ENCODE results near the gene EAPP.
"Not testable (repeated sequence)": the region's sequence is repeated elsewhere in the genome, so short reads cannot be mapped to it uniquely, and the experiment has no call there.

The EAPP gene

DNA sequence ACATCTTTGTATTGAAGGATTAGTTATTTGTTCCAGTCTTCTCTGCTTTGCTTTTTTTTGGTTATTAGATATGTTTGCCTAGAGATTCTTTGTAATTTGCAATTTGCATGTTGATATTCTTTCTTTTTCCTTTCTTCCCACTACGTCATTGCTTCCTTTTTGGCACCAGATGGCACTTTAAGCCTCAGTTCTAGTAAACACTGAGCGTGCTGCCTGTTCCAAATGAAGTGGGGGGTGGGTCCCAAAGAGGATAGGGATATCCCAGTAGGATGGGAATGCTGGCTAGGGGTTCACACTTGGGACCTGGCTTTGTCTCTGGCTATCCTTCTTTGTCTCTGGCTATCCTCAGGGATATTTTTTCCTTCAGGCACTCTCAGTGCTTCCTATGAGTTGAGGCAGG, 17.0 kb downstream of the EAPP start:
- no peak for DNase-seq (ENCODE audit: insufficient read length)
- TF ChIP-seq TAF1 (IDR thresholded peaks at IDR 0.05; ENCODE audit: borderline replicate concordance, low read depth, low read length) = no peak
- no peak for TF ChIP-seq POLR2A (IDR thresholded peaks at IDR 0.05; ENCODE audit: low read depth, low read length)
- no peak for TF ChIP-seq POLR2AphosphoS5 (IDR thresholded peaks at IDR 0.05; ENCODE audit: low read depth, low read length)
- no peak for FAIRE-seq

- not testable (repeated sequence) for DNase-seq (ENCODE audit: insufficient read length); FAIRE-seq
Observed at GRCh38 chr14:34521071-34521470, 18.4 kb downstream of the EAPP start.

DNA sequence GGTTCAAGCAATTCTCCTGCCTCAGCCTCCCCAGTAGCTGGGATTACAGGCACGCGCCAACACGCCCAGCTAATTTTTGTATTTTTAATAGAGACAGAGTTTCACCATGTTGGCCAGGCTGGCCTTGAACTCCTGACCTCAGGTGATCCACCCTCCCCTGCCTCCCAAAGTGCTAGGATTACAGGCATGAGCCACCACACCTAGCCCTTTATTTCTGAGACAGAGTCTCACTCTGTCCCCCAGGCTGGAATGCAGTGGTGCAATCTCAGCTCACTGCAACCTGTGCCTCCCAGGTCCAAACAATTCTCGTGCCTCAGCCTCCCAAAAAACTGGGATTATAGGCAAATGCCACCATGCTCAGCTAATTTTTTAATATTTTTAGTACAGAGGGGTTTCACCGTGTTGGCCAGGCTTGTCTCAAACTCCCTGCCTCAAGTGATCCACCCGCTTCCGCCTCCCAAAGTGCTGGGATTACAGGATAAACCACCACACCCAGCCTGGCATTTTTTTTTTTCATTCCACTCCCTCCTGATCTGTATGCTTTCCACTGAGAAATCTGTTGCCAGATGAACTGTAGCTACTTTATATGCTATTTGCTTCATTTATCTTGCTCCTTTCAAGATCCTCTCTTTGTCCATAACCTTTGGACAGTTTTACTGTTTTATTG, 19.1 kb downstream of the EAPP start:
- DNase-seq (ENCODE audit: insufficient read length); FAIRE-seq: not testable (repeated sequence)

DNA sequence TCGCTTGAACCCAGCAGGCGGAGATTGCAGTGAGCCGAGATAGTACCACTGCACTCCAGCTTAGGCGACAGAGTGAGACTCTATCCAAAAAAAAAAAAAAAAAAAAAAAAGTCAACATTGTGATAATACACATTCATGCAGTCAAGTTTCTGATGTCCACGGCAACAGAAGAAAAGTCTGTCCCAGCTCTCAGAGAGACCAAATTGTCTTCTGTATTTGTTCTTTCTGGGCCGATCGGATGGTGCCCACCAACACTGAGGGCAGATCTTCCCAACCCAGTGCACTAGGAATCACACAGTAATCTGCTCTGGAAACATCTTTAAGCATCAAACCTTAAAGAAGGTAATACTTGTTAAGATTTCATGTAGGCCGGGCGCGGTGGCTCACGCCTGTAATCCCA, 31.6 kb downstream of the EAPP start:
- DNase-seq (ENCODE audit: insufficient read length) (no peak), FAIRE-seq (no peak)
- TF ChIP-seq POLR2A (IDR thresholded peaks at IDR 0.05; ENCODE audit: low read depth, low read length) (no peak), TAF1 (IDR thresholded peaks at IDR 0.05; ENCODE audit: borderline replicate concordance, low read depth, low read length) (no peak), POLR2AphosphoS5 (IDR thresholded peaks at IDR 0.05; ENCODE audit: low read depth, low read length) (no peak)

GRCh38 chr14:34507459-34507858, 32.0 kb downstream of the EAPP start:
- DNase-seq (ENCODE audit: insufficient read length) = no peak
- TF ChIP-seq POLR2AphosphoS5 (IDR thresholded peaks at IDR 0.05; ENCODE audit: low read depth, low read length) (no peak), POLR2A (IDR thresholded peaks at IDR 0.05; ENCODE audit: low read depth, low read length) (no peak), TAF1 (IDR thresholded peaks at IDR 0.05; ENCODE audit: borderline replicate concordance, low read depth, low read length) (no peak)
- no peak for FAIRE-seq

- FAIRE-seq; DNase-seq (ENCODE audit: insufficient read length): not testable (repeated sequence)
Observed at GRCh38 chr14:34505124-34505491, 34.4 kb downstream of the EAPP start.

GRCh38 chr14:34504027-34504426, 35.5 kb downstream of the EAPP start:
- not testable (repeated sequence) for DNase-seq (ENCODE audit: insufficient read length); FAIRE-seq

DNA sequence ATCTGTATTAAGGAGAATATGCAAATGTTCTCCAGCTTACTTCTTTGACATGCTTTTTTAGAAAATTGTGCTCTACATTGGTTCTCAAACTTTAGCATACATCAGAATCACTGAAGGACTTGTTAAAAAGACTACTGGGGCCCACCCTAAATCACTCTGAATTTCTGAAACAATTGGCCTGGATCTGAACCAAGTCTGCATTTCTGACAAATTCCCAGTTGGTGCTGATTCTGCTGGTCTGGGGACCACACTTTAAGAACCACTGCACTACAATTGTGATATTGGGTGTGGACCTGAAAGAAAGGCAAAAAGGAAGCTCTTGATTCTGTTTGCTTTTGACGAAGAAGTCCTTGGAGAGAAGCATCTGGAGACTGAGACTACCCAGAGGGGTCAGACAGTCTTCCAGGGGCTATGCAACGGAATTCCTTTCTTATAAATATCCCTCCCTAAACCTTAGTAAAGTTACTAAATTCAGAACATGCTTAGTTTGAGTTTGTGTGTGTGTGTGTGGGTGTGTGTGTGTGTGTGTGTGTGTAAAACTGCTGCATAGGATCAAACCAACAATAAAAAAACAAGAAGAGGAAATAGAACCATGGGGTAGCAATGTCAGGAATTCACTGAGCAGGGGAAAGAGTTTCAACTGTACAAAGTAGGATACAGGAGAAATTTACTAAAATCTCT, 36.8 kb downstream of the EAPP start:
- FAIRE-seq (no peak), DNase-seq (ENCODE audit: insufficient read length) (no peak)
- TF ChIP-seq POLR2AphosphoS5 (IDR thresholded peaks at IDR 0.05; ENCODE audit: low read depth, low read length) = no peak
- no peak for TF ChIP-seq TAF1 (IDR thresholded peaks at IDR 0.05; ENCODE audit: borderline replicate concordance, low read depth, low read length)
- no peak for TF ChIP-seq POLR2A (IDR thresholded peaks at IDR 0.05; ENCODE audit: low read depth, low read length)

DNA sequence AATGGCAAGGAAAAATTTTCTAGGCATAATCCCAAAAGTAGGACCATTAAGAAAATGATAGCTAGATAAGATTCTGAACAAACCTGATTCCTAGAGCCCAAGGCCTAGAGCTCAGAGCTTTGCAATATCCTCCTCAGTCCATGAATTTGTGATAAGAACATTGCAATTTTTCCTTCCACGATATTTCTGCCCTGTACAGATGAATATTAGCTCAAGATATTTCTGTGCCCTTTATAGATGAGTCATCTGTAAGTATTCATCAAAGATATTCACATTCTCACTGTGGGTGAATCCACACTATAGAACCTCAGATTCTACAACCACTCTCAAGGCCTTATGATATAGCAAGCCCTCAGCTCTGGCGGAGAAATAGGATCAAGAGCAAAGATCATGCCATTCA, 37.5 kb downstream of the EAPP start:
- FAIRE-seq = no peak
- no peak for DNase-seq (ENCODE audit: insufficient read length)

GRCh38 chr14:34501004-34501580, 38.4 kb downstream of the EAPP start:
- DNase-seq (ENCODE audit: insufficient read length) (no peak), FAIRE-seq (no peak)
- TF ChIP-seq TAF1 (IDR thresholded peaks at IDR 0.05; ENCODE audit: borderline replicate concordance, low read depth, low read length) (no peak), POLR2AphosphoS5 (IDR thresholded peaks at IDR 0.05; ENCODE audit: low read depth, low read length) (no peak), POLR2A (IDR thresholded peaks at IDR 0.05; ENCODE audit: low read depth, low read length) (no peak)

More for the DNA sequence above, 37.5 kb downstream of the EAPP start:
- TF ChIP-seq TAF1 (IDR thresholded peaks at IDR 0.05; ENCODE audit: borderline replicate concordance, low read depth, low read length) (no peak), POLR2AphosphoS5 (IDR thresholded peaks at IDR 0.05; ENCODE audit: low read depth, low read length) (no peak)

DNA sequence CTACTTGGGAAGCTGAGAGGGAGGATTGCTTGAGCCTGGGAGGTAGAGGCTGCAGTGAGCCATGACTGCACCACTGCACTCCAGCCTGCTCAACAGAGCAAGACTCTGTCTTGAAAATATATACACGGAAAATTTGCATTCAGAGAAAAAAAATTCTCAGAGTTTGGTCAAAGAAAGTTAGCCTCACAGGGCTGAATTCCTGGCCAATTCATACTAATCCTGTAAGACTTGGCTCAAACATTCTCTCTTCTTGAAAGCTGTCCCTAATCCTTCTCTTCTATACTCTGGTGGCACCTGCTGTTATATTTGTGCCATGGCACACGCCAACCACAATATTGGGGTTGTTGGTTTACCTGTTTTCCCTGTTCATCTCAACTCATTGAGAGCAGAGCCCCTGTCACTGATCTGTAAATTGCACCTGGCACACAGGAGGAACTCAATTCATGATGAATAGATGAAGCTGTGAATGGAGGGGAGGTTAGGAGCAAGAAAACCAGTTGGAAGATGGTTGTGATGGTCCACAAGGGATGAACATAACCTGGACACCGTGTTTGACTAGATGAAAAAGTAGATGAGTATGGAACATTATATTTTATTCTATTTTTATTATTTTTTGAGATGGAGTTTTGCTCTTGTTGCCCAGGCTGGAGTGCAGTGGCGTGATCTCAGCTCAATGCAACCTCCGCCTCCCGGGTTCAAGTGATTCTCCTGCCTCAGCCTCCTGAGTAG, 40.7 kb downstream of the EAPP start:
- FAIRE-seq = no peak
- DNase-seq (ENCODE audit: insufficient read length) = no peak
- TF ChIP-seq POLR2AphosphoS5 (IDR thresholded peaks at IDR 0.05; ENCODE audit: low read depth, low read length) (no peak), POLR2A (IDR thresholded peaks at IDR 0.05; ENCODE audit: low read depth, low read length) (no peak), TAF1 (IDR thresholded peaks at IDR 0.05; ENCODE audit: borderline replicate concordance, low read depth, low read length) (no peak)

DNA sequence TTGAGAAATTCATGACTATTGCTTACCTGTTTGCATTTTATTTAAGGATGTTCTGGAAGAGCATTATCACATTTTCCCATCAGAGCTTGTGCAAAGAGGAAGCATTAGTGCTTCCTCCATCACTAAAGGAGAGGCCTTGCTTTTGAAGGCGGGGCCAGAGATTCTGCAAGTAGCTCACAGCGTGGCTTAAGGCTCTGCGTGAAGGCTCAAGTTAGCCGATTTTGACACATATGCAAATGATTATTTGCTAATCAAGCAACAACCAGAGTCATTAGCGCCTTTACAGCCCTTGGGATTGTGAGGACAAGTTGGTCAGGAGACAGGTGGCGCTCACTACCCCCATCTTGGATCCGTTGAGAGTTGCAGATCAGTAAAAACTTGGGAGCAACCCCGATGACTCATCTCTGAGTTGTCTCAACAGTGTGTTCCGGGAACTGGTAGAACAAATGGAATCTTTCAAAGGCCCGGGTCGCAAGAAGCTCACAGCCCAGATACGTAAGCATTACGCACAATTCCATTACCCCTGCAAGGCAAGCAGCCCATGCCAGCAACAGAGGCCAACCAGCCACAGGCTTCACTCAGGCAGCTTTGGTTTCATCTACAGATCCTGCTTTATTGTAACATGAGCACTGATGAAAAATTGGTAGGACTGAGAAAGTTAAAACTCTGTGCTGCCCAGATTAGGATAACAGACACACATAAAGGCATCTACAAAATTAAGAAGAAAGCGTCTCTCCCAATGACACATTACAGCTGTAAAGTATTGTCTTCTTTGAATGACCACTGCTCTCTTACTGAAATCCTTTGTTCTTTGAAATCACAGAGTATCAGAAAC, 42.6 kb downstream of the EAPP start:
- TF ChIP-seq POLR2A (IDR thresholded peaks at IDR 0.05; ENCODE audit: low read depth, low read length) = no peak
- TF ChIP-seq POLR2AphosphoS5 (IDR thresholded peaks at IDR 0.05; ENCODE audit: low read depth, low read length) = no peak
- FAIRE-seq = no peak
- DNase-seq (ENCODE audit: insufficient read length) = no peak

All from GM12892 (cell line).